Measurements from ENCODE around the gene DLG4. TPM values are rescaled to one million over a fixed set of nuclear protein-coding genes. Genes with fewer than 3 reads are reported as not detected.

Gene DLG4
- total RNA-seq, 3 donors from 2014 or later (not counting 1 experiment from before 2014, with no cell fraction given), result 6.7 to 11.2 (median 8.6) TPM

- H3K27me3 Mint-ChIP-seq (ENCODE audit: low read depth in 2 of 2), result no peaks in the 10 kb centered on the region
- peaks cover 32% of the 10 kb centered on the region for H3K4me1 ChIP-seq (ENCODE audit: control insufficient read depth, insufficient read depth, low read length)
- H3K27ac Mint-ChIP-seq, result peak overlapping the region; percentile 93 to 98
- H3K36me3 Mint-ChIP-seq, result peaks cover 12% of the 10 kb centered on the region
- ATAC-seq, result no peak
- peaks cover 27% of the 10 kb centered on the region for H3K36me3 ChIP-seq (ENCODE audit: control insufficient read depth, insufficient read depth, low read length)
- peak overlapping the region; percentile 96 for H3K27ac ChIP-seq (ENCODE audit: low read length)
- WGBS (ENCODE audit: insufficient coverage), result 87% methylated on average over 5 of the region's 5 CpGs
- H3K4me3 Mint-ChIP-seq, result peak overlapping the region; percentile 88
- peak overlapping the region; percentile 67 for H3K4me3 ChIP-seq (ENCODE audit: low read length)
- peak in 1 of 2 donors; percentile 11 for DNase-seq
- peaks cover 41 to 43% of the 10 kb centered on the region in 2 donors for H3K4me1 Mint-ChIP-seq
- H3K9me3 ChIP-seq (ENCODE audit: control insufficient read depth, insufficient read depth, low read length), result no peaks in the 10 kb centered on the region
- no peak for TF ChIP-seq CTCF (IDR thresholded peaks at IDR 0.05)
- intact Hi-C loops (cut with micrococcal nuclease), result loop anchor here (2.0 to 5.0 kb wide), 5 partner anchors 14 to 309 kb away; partner anchors contain the start of genes ACADVL, DLG4, PHF23 and POLR2A
- no peaks in the 10 kb centered on the region for H3K9me3 Mint-ChIP-seq
- no peaks in the 10 kb centered on the region for H3K27me3 ChIP-seq (ENCODE audit: control insufficient read depth, insufficient read depth, low read length)
Observed at GRCh38 chr17:7253082-7253481, 33.4 kb upstream of the DLG4 start.

GRCh38 chr17:7252176-7253043 is 32.8 kb upstream of the DLG4 start, which contains the start of gene ELP5:
TSS of gene ELP5 (plus strand) at chr17:7252215. CDS start at chr17:7252551, 336 bp downstream.
- no peak for TF ChIP-seq CTCF (IDR thresholded peaks at IDR 0.05)
- H3K4me1 ChIP-seq (ENCODE audit: control insufficient read depth, insufficient read depth, low read length), result peaks cover 32% of the 10 kb centered on the region
- peak within 1 kb of the TSS; percentile 67 for H3K4me3 ChIP-seq (ENCODE audit: low read length)
- Mint-ChIP-seq H3K9me3 (no peaks in the 10 kb centered on the region), H3K27me3 (ENCODE audit: low read depth in 2 of 2) (no peaks in the 10 kb centered on the region), H3K4me3 (peak within 1 kb of the TSS; percentile 92), H3K4me1 (peaks cover 41 to 43% of the 10 kb centered on the region in 2 donors), H3K36me3 (peaks cover 12% of the 10 kb centered on the region), H3K27ac (peak within 1 kb of the TSS; percentile 93 to 98)
- intact Hi-C loops (cut with micrococcal nuclease), result loop anchor here (1.0 to 5.0 kb wide), 7 partner anchors 9 to 310 kb away; partner anchors contain the start of genes ACADVL, DLG4, EIF5A and PHF23
- peaks cover 27% of the 10 kb centered on the region for H3K36me3 ChIP-seq (ENCODE audit: control insufficient read depth, insufficient read depth, low read length)
- ATAC-seq, result peak; percentile 62 to 80 (median 64)
- peak; percentile 89 to 93 for DNase-seq
- peak within 1 kb of the TSS; percentile 96 for H3K27ac ChIP-seq (ENCODE audit: low read length)
- no peaks in the 10 kb centered on the region for H3K9me3 ChIP-seq (ENCODE audit: control insufficient read depth, insufficient read depth, low read length)
- H3K27me3 ChIP-seq (ENCODE audit: control insufficient read depth, insufficient read depth, low read length), result no peaks in the 10 kb centered on the region
- under 1% methylated on average over 50 of the region's 55 CpGs for WGBS (ENCODE audit: insufficient coverage)

- peaks cover 26% of the 10 kb centered on the region for H3K36me3 ChIP-seq (ENCODE audit: control insufficient read depth, insufficient read depth, low read length)
- Mint-ChIP-seq H3K36me3 (peaks cover 6% of the 10 kb centered on the region), H3K9me3 (no peaks in the 10 kb centered on the region), H3K27me3 (ENCODE audit: low read depth in 2 of 2) (no peaks in the 10 kb centered on the region), H3K4me3 (peak within 1 kb of the TSS; percentile 92), H3K4me1 (peaks cover 41 to 43% of the 10 kb centered on the region in 2 donors), H3K27ac (peak within 1 kb of the TSS; percentile 93 to 98)
- under 1% methylated on average over 40 of the region's 41 CpGs for WGBS (ENCODE audit: insufficient coverage)
- intact Hi-C loops (cut with micrococcal nuclease), result loop anchor here (1.0 to 5.0 kb wide), 7 partner anchors 8 to 311 kb away; partner anchors contain the start of genes ACADVL, DLG4, EIF5A and PHF23
- H3K9me3 ChIP-seq (ENCODE audit: control insufficient read depth, insufficient read depth, low read length), result no peaks in the 10 kb centered on the region
- peak within 1 kb of the TSS; percentile 67 for H3K4me3 ChIP-seq (ENCODE audit: low read length)
- peak; percentile 82 to 94 (median 86) for ATAC-seq
- H3K4me1 ChIP-seq (ENCODE audit: control insufficient read depth, insufficient read depth, low read length), result peaks cover 32% of the 10 kb centered on the region
- peak within 1 kb of the TSS; percentile 96 for H3K27ac ChIP-seq (ENCODE audit: low read length)
- H3K27me3 ChIP-seq (ENCODE audit: control insufficient read depth, insufficient read depth, low read length), result no peaks in the 10 kb centered on the region
- TF ChIP-seq CTCF (IDR thresholded peaks at IDR 0.05), result no peak
- peak; percentile 98 to 99 for DNase-seq
Observed at GRCh38 chr17:7251661-7252175, 32.1 kb upstream of the DLG4 start, which contains the start of gene CTDNEP1. TSS of gene CTDNEP1 (minus strand) at chr17:7251734. CDS start at chr17:7251296, 438 bp downstream.

Measured in natural killer cell (primary cell).